Measurements from ENCODE around the gene HCRTR1. TPM values are rescaled to one million over a fixed set of nuclear protein-coding genes. Genes with fewer than 3 reads are reported as not detected.

HCRTR1 gene
- total and polyA plus RNA-seq, 10 of the 15 experiments (the other 5 are each of a cell fraction or from before 2014, with no cell fraction given), result not detected

DNA sequence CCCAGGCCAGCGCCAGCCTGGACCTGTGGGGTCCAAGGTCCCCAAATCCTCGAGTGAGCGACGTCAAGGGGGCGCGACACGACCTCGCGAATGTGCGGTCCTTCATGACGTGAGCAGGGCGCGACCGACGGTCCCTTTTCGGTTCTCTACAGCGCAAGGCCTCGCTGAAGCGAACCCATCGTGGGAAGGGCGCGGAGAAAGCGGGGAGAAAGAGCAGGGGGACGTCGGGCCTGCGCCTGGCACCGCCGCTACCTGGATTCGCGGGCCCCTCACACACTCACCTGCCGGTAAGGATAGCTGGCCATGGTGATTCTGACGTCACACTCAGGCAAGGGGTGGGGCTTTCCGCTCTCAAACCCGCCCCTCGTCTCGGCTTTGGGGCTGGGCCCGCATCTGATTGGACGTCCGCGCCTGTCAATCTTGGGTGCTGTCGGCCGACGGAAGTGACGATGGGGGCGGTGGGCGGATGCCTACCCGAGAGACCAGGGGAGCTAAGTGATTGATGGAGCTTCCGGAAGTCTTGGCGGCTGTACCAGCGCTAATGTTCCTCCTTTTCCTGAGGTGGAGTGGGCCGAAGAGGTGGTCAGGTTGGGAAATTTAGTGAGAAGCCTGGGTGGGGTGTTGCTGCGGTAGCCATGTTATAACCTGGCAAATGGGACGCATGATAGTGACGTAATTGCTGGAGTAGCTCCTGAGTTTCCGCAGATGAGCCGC lies 27.2 kb downstream of the HCRTR1 start, which contains the start of gene PEF1 (continued):
- TF ChIP-seq, protein P1, sequence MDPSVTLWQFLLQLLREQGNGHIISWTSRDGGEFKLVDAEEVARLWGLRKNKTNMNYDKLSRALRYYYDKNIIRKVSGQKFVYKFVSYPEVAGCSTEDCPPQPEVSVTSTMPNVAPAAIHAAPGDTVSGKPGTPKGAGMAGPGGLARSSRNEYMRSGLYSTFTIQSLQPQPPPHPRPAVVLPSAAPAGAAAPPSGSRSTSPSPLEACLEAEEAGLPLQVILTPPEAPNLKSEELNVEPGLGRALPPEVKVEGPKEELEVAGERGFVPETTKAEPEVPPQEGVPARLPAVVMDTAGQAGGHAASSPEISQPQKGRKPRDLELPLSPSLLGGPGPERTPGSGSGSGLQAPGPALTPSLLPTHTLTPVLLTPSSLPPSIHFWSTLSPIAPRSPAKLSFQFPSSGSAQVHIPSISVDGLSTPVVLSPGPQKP (IDR thresholded peaks at IDR 0.05; ENCODE audit: low read depth, low read length), result peak; percentile 27; the same call in 1 of the 2 replicates
- TF ChIP-seq EP300 (IDR thresholded peaks at IDR 0.05; ENCODE audit: borderline replicate concordance in 1 of 2, control insufficient read depth in 1 of 2, low read depth in 2 of 2, low read length in 2 of 2), result no peak
- TF ChIP-seq BRCA1 (IDR thresholded peaks at IDR 0.05; ENCODE audit: low read depth, low read length), result no peak
- TF ChIP-seq JUNB (IDR thresholded peaks at IDR 0.05), result no peak
- TF ChIP-seq ZBED1 (IDR thresholded peaks at IDR 0.05; ENCODE audit: borderline replicate concordance), result no peak
- no peak for TF ChIP-seq HDAC2 (IDR thresholded peaks at IDR 0.05)
- TF ChIP-seq NFXL1 (IDR thresholded peaks at IDR 0.05; ENCODE audit: borderline replicate concordance), result no peak
- no peak for TF ChIP-seq STAT3 (IDR thresholded peaks at IDR 0.05; ENCODE audit: low read depth, low read length)
- peak; percentile 67 to 75 for TF ChIP-seq IKZF2 (IDR thresholded peaks at IDR 0.05)

DNA sequence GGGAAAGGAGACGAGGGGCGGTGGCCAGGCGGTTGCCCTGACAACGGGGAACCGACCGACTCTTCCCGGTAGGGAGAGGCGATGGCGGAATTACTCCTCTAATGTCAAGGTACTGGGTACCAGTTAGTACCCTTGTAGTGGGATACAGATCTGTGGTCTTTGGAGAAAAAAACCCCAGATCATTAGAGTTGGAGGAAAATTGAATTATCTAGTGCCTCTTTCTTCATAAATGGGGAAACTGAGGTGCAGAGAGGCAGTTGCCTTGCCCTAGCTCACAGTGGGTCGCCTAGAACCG lies 27.7 kb downstream of the HCRTR1 start:
- intact Hi-C loops (cut with micrococcal nuclease; ENCODE audit: unreplicated experiment), result no loop called here
- no peak for ATAC-seq
- ChIA-PET SMC1A (ENCODE audit: uncharacterized antibody, unreplicated experiment) (interaction anchor here (0.8 to 1.5 kb wide), 5 partner anchors 13 to 223 kb away, joined by 3 to 5 read pairs (median 3); no protein-coding TSS in a partner anchor), CTCF (interaction anchor here (0.6 to 3.0 kb wide), 14 partner anchors 9 to 479 kb away, joined by 3 to 14 read pairs (median 4); partner anchors contain the start of gene COL16A1), RAD21 (ENCODE audit: unreplicated experiment) (interaction anchor here (0.7 to 2.1 kb wide), 12 partner anchors 11 to 423 kb away, joined by 3 to 11 read pairs (median 3); no protein-coding TSS in a partner anchor), POLR2A (interaction anchor here (0.7 to 0.8 kb wide), 2 partner anchors 349 to 920 kb away, joined by 3 to 4 read pairs; partner anchors contain the start of genes SNRNP40 and ZCCHC17)
- peak overlapping the region; percentile 78 for H3K4me3 ChIP-seq
- H3K9me3 ChIP-seq (replicated peaks; ENCODE audit: control insufficient read depth, insufficient read depth, low read length), result no peaks in the 10 kb centered on the region
- peaks cover 4% of the 10 kb centered on the region; the same call in 1 of the 2 replicates for H3K4me1 ChIP-seq (ENCODE audit: control insufficient read depth, insufficient read depth, low read length)
- H3K4me2 ChIP-seq (ENCODE audit: control insufficient read depth, insufficient read depth), result peak overlapping the region; percentile 84
- no peak for DNase-seq (ENCODE audit: low read depth, low spot score)
- peaks cover 33% of the 10 kb centered on the region for H3K79me2 ChIP-seq (ENCODE audit: control insufficient read depth, insufficient read depth, low read length)
- H3K9ac ChIP-seq (ENCODE audit: control insufficient read depth, insufficient read depth, low read length), result peak overlapping the region; percentile 89
- WGBS (ENCODE audit: insufficient coverage, insufficient replicate concordance, low lambda C conversion rate, missing lambda C conversion rate), result 2% methylated on average over 11 of the region's 11 CpGs
- TSS peak; percentile 85 for BruUV-seq (replicated peaks)
- FAIRE-seq, result no peak
- peak overlapping the region; percentile 92 for H3K27ac ChIP-seq (ENCODE audit: control insufficient read depth, insufficient read depth)
- peak overlapping the region; percentile 84 for H2AFZ ChIP-seq (ENCODE audit: control insufficient read depth, low read depth, low read length)
- H3K36me3 ChIP-seq (ENCODE audit: control insufficient read depth in 2 of 2, insufficient read depth in 2 of 2, low read length in 1 of 2), result no peaks in the 10 kb centered on the region
- H3K27me3 ChIP-seq (replicated peaks in 1 of 2; ENCODE audit: control insufficient read depth in 2 of 2, insufficient read depth in 2 of 2, low read length in 1 of 2), result no peaks in the 10 kb centered on the region; a peak in 1 of 4 replicates
- in situ Hi-C loops (cut with MboI), result no loop called here
- no peaks in the 10 kb centered on the region for H4K20me1 ChIP-seq (ENCODE audit: control insufficient read depth, insufficient read depth)
- TF ChIP-seq ESRRA (IDR thresholded peaks at IDR 0.05; ENCODE audit: low read length), result no peak
- TF ChIP-seq, protein P2, sequence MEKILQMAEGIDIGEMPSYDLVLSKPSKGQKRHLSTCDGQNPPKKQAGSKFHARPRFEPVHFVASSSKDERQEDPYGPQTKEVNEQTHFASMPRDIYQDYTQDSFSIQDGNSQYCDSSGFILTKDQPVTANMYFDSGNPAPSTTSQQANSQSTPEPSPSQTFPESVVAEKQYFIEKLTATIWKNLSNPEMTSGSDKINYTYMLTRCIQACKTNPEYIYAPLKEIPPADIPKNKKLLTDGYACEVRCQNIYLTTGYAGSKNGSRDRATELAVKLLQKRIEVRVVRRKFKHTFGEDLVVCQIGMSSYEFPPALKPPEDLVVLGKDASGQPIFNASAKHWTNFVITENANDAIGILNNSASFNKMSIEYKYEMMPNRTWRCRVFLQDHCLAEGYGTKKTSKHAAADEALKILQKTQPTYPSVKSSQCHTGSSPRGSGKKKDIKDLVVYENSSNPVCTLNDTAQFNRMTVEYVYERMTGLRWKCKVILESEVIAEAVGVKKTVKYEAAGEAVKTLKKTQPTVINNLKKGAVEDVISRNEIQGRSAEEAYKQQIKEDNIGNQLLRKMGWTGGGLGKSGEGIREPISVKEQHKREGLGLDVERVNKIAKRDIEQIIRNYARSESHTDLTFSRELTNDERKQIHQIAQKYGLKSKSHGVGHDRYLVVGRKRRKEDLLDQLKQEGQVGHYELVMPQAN (conservative IDR thresholded peaks at IDR 0.05), result peak; percentile 71
- no peak for TF ChIP-seq ATF7 (IDR thresholded peaks at IDR 0.05; ENCODE audit: low read depth)
- peak; percentile 94 for TF ChIP-seq BMI1 (IDR thresholded peaks at IDR 0.05; ENCODE audit: borderline replicate concordance)
- no peak for TF ChIP-seq KAT2A (conservative IDR thresholded peaks at IDR 0.05; ENCODE audit: control insufficient read depth, low read depth, low read length)
- peak; percentile 85; the same call in 1 of the 2 replicates for TF ChIP-seq STAT3 (IDR thresholded peaks at IDR 0.05; ENCODE audit: low read depth, low read length)
- TF ChIP-seq BACH1 (IDR thresholded peaks at IDR 0.05; ENCODE audit: borderline replicate concordance), result 0 out of 2 replicates have a peak, but pooled peaks have one; percentile 11
- TF ChIP-seq BHLHE40 (IDR thresholded peaks at IDR 0.05; ENCODE audit: borderline replicate concordance in 1 of 2, low read depth in 2 of 2, low read length in 1 of 2), result no peak
- TF ChIP-seq, protein P3, sequence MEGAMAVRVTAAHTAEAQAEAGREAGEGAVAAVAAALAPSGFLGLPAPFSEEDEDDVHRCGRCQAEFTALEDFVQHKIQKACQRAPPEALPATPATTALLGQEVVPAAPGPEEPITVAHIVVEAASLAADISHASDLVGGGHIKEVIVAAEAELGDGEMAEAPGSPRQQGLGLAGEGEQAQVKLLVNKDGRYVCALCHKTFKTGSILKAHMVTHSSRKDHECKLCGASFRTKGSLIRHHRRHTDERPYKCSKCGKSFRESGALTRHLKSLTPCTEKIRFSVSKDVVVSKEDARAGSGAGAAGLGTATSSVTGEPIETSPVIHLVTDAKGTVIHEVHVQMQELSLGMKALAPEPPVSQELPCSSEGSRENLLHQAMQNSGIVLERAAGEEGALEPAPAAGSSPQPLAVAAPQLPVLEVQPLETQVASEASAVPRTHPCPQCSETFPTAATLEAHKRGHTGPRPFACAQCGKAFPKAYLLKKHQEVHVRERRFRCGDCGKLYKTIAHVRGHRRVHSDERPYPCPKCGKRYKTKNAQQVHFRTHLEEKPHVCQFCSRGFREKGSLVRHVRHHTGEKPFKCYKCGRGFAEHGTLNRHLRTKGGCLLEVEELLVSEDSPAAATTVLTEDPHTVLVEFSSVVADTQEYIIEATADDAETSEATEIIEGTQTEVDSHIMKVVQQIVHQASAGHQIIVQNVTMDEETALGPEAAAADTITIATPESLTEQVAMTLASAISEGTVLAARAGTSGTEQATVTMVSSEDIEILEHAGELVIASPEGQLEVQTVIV (IDR thresholded peaks at IDR 0.05; ENCODE audit: borderline replicate concordance, partially characterized antibody), result no peak
